Small intestine (tissue), 7 donors: Measurements from ENCODE around the gene SNRNP25. TPM values are rescaled to one million over a fixed set of nuclear protein-coding genes. Genes with fewer than 3 reads are reported as not detected.

ENCODE experiments used
- DNase-seq, 2 donors: peaks; one replicate each; pipeline versions ENCODE4 v3.0.0 to v3.0.0-alpha.2; 2013
- FAIRE-seq: peaks from 2 replicates; lab custom pipeline; 2012; peaks lifted over from hg19 to GRCh38; lab: Jason Lieb, UNC
- H3K27ac ChIP-seq, 3 donors: one replicate each; pipeline ENCODE4 v1.5.1; 2013; ENCODE audit warnings: low read length in 2 of 3, mild to moderate bottlenecking in 2 of 3, control low read depth in 1 of 3, inconsistent platforms in 1 of 3, low read depth in 1 of 3, moderate library complexity in 1 of 3
- H3K27me3 ChIP-seq, 3 donors: one replicate each; pipeline ENCODE4 v1.6.1; 2013; ENCODE audit warnings: low read length in 3 of 3, inconsistent platforms in 1 of 3; ENCODE audit not compliant: control insufficient read depth in 3 of 3, insufficient read depth in 3 of 3
- H3K36me3 ChIP-seq, 3 donors: one replicate each; pipeline ENCODE4 v1.6.1; 2013; ENCODE audit warnings: low read length in 3 of 3, inconsistent platforms in 1 of 3, low read depth in 1 of 3, mild to moderate bottlenecking in 1 of 3, moderate library complexity in 1 of 3; ENCODE audit not compliant: control insufficient read depth in 3 of 3, insufficient read depth in 2 of 3
- H3K4me1 ChIP-seq, 3 donors: one replicate each; pipeline ENCODE4 v1.6.1; 2013; ENCODE audit warnings: low read length in 2 of 3, inconsistent platforms in 1 of 3, low read depth in 1 of 3, mild to moderate bottlenecking in 1 of 3, moderate library complexity in 1 of 3; ENCODE audit not compliant: control insufficient read depth in 3 of 3, insufficient read depth in 2 of 3
- H3K4me3 ChIP-seq, 3 donors: one replicate each; pipeline ENCODE4 v1.5.1; 2013; ENCODE audit warnings: low read length in 3 of 3, control low read depth in 1 of 3, inconsistent platforms in 1 of 3, low read depth in 1 of 3, mild to moderate bottlenecking in 1 of 3, moderate library complexity in 1 of 3
- H3K9me3 ChIP-seq, 2 donors: one replicate each; pipeline ENCODE4 v1.6.1; 2013; ENCODE audit warnings: low read depth in 1 of 2, low read length in 1 of 2; ENCODE audit not compliant: control insufficient read depth in 2 of 2, insufficient read depth in 1 of 2
- WGBS, 3 donors: extraction: QIAGEN DNeasy Blood & Tissue Kit; methylation state at CpG; one replicate each; pipeline ENCODE4 v1.1.7; 2013; 5-methylcytosine and 5-hydroxymethylcytosine counted together
- polyA plus RNA-seq, 4 donors: library from polyadenylated mRNA; stranded (reverse) in 3 of 4; unstranded in 1 of 4; fragments of 200-250 nt in 3 of 4; fragments of 120-200 nt in 1 of 4; gene quantifications; one replicate each; pipeline versions ENCODE4 v1.2.1 to v1.2.3, GENCODE V29; 2013
- donor health status: healthy with polysubstance abuse.
- donor health status: control.
- donor health status: control.
- donor health status: Bipolar disorder and iron deficiency.
- donor health status: healthy.

SNRNP25 gene
- polyA plus RNA-seq, 4 donors, result 17.3 to 38.2 (median 27.6) TPM

DNA sequence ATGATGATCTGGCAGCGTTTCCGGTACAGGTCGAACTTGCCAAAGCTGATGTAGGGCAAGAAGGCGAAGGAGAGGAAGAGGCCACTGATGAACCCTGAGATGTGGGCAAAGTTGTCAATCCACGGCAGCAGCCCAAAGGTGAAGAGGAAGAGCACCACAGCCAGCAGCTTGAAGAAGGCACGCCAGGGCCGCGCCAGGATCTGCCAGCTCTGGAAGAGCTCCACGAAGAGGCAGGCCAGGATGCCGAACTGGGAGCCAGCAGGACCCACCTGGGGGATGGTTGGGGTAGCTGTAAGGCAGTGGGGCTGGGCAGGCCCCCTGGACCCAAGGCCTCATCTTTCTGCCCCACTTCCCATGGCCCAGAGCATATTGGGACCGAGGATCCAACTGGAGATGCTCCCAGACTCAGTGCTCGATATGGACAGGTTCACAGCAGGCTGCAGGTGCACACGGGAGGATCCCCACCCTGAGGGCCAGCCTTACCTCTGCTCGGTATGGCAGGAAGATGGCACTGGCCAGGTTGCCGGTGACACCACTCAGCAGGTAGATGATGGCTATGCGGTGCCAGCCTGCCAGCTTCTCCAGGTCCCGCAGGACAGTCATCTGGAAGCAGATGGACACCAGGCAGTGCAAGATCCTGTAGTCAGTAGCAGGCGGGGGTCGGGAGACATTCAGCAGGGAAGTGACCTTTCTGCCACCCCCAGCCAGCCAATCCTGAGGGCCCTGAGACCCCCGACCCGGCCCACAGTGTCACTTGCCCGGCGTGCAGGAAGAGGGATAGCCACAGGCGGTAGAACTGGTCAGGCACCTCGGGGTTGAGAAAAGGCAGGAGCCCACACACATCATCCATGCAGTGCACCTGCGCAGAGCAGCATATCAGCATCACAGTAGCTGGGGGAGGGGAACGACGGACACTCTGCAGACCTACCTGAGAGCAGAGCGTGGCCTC, 5.1 kb downstream of the SNRNP25 start:
- no peak for DNase-seq
- Histone ChIP-seq H3K4me3 (no peak overlapping the region), H3K36me3 (peaks cover 0 to 78% (median 0%) of the 10 kb centered on the region in 3 donors), H3K9me3 (no peaks in the 10 kb centered on the region), H3K27ac (no peak overlapping the region), H3K27me3 (no peaks in the 10 kb centered on the region), H3K4me1 (peaks cover 0 to 6% (median 2%) of the 10 kb centered on the region in 3 donors)
- FAIRE-seq, result no peak
- WGBS, 3 donors, result 77 to 86% (median 81%) methylated on average over 29 of the region's 29 CpGs

- H3K4me3 ChIP-seq, result no peak overlapping the region
- peaks cover 0 to 1% (median under 1%) of the 10 kb centered on the region in 3 donors for H3K4me1 ChIP-seq
- H3K27me3 ChIP-seq, result no peaks in the 10 kb centered on the region
- DNase-seq, result no peak
- no peaks in the 10 kb centered on the region for H3K9me3 ChIP-seq
- FAIRE-seq, result no peak
- 61 to 86% (median 74%) methylated on average over 14 of the region's 14 CpGs for WGBS, 3 donors
- no peak overlapping the region for H3K27ac ChIP-seq
- peaks cover 0 to 85% (median 0%) of the 10 kb centered on the region in 3 donors for H3K36me3 ChIP-seq
Measured at GRCh38 chr16:59440-60059, 5.9 kb downstream of the SNRNP25 start.

DNA sequence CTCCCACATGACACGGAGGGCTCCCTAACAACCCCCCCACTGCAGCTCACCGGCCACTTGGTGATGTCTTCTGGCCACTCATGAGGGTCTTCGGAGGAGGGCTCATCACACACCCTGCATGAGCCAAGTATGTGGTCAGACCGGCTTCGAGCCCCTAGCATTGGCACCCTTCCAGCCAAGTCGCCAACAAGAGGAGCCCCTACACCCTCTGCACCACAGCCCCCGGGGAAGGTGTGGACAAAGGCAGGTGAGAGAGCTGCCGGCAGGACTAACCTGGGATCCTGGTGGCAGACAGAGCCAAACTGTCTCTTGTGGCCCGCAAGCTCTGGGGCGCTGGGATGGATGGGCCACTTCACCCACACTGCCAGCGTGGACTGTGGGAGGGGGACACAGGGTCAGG, 6.5 kb downstream of the SNRNP25 start:
- H3K27ac ChIP-seq, result no peak overlapping the region
- FAIRE-seq (no peak), DNase-seq (no peak)
- WGBS, 3 donors, result 72 to 86% (median 75%) methylated on average over 11 of the region's 11 CpGs
- H3K36me3 ChIP-seq, result peaks cover 0 to 88% (median 0%) of the 10 kb centered on the region in 3 donors
- H3K4me1 ChIP-seq, result no peaks in the 10 kb centered on the region
- H3K27me3 ChIP-seq, result no peaks in the 10 kb centered on the region
- no peak overlapping the region for H3K4me3 ChIP-seq
- no peaks in the 10 kb centered on the region for H3K9me3 ChIP-seq

GRCh38 chr16:60929-61878, 7.6 kb downstream of the SNRNP25 start:
- H3K36me3 ChIP-seq, result peaks cover 0 to 78% (median 0%) of the 10 kb centered on the region in 3 donors
- H3K4me3 ChIP-seq, result no peak overlapping the region
- no peaks in the 10 kb centered on the region for H3K27me3 ChIP-seq
- H3K27ac ChIP-seq, result no peak overlapping the region
- no peaks in the 10 kb centered on the region for H3K9me3 ChIP-seq
- peaks cover 0 to 3% (median 0%) of the 10 kb centered on the region in 3 donors for H3K4me1 ChIP-seq
- WGBS, 3 donors, result 85 to 86% (median 85%) methylated on average over 85 to 89 of the region's 89 CpGs
- DNase-seq (no peak), FAIRE-seq (no peak)

GRCh38 chr16:61879-62281, 8.3 kb downstream of the SNRNP25 start:
- peaks cover 0 to 4% (median 0%) of the 10 kb centered on the region in 3 donors for H3K4me1 ChIP-seq
- H3K27me3 ChIP-seq, result no peaks in the 10 kb centered on the region
- no peak overlapping the region for H3K4me3 ChIP-seq
- DNase-seq, result no peak
- H3K27ac ChIP-seq, result no peak overlapping the region
- WGBS, 3 donors, result 93 to 96% (median 93%) methylated on average over 26 to 32 of the region's 32 CpGs
- peaks cover 0 to 73% (median 0%) of the 10 kb centered on the region in 3 donors for H3K36me3 ChIP-seq
- H3K9me3 ChIP-seq, result no peaks in the 10 kb centered on the region
- no peak for FAIRE-seq

- no peak for FAIRE-seq
Measured at GRCh38 chr16:62283-62967, 8.8 kb downstream of the SNRNP25 start.

GRCh38 chr16:62968-63391, 9.4 kb downstream of the SNRNP25 start:
- no peak overlapping the region for H3K27ac ChIP-seq
- WGBS, 3 donors, result 88 to 94% (median 92%) methylated on average over 19 to 21 of the region's 21 CpGs
- H3K9me3 ChIP-seq, result no peaks in the 10 kb centered on the region
- no peak for DNase-seq
- H3K4me3 ChIP-seq, result no peak overlapping the region
- FAIRE-seq, result no peak
- no peaks in the 10 kb centered on the region for H3K27me3 ChIP-seq
- H3K4me1 ChIP-seq, result peaks cover 0 to 6% (median 0%) of the 10 kb centered on the region in 3 donors
- peaks cover 0 to 63% (median 0%) of the 10 kb centered on the region in 3 donors for H3K36me3 ChIP-seq

More at GRCh38 chr16:62283-62967, 8.8 kb downstream of the SNRNP25 start:
- H3K27ac ChIP-seq, result no peak overlapping the region
- peaks cover 0 to 69% (median 0%) of the 10 kb centered on the region in 3 donors for H3K36me3 ChIP-seq
- H3K4me1 ChIP-seq, result peaks cover 0 to 6% (median 0%) of the 10 kb centered on the region in 3 donors
- WGBS, 3 donors, result 91 to 94% (median 92%) methylated on average over 31 to 34 of the region's 34 CpGs
- H3K4me3 ChIP-seq, result no peak overlapping the region
- H3K27me3 ChIP-seq, result no peaks in the 10 kb centered on the region
- DNase-seq, result no peak
- H3K9me3 ChIP-seq, result no peaks in the 10 kb centered on the region
